ENCODE results near the gene PICK1.
"Not testable (repeated sequence)": the region's sequence is repeated elsewhere in the genome, so short reads cannot be mapped to it uniquely, and the experiment has no call there.

The PICK1 gene

DNA sequence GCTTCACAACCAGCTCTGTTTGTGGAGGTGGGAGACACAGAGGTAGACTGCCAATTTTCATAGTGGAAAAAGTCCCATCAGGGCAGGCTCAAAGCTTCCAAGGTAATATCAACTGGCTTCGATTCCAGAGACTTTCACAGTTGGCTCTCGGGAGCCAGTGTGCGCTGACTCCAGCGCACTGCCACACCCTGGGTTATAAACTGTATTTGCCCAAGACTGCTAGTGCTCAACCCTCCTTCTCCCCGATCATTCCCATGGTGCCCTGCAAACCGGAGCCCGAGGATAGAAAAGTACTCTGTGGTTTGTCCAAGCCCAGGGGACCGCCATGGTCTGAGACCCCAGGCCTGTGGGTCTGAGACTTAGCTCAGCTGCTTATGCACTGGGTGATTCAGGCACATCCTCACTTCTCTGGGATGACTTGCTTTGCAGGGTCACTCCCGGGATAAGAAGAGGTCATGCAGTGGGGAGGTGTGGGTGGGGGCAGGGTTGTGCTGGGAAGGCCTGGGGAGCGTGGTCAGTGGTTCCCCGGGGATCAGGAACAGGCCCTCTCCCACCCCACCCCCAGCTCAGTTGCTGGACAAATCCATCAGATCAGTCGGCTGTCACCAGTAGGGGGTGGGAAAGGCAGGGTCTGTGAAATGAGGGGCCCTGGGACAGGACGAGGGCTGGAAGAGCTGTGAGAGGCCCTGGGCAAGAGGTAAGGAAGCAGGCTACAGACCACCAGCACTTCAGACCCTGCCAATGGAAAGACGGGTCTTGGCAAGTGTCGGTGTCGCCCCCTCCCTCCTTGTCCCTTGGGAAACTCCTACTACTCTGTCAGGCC lies 26.7 kb upstream of the PICK1 start:
- no peak for DNase-seq (ENCODE audit: low read depth in 3 of 3, low spot score in 1 of 3)

DNA sequence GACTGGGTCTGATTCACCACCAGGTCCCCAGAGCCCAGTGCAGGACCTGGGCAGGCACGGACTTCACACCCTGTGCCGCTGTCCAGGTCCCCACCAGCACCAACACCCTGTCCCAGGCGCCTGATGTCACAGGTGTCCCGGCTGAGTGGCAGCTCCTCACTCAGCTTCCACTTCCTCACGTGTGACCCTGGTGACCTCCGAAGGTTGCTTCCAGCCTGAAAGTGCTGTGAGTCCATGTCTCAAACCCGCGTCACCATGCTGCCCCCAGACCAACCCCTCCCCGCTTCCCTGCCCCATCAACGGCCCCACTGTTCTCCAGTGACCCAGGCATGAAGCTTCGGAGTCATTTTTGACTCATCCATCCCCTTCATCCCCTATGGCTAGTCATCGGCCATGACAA lies 25.7 kb upstream of the PICK1 start:
- no peak for DNase-seq (ENCODE audit: low read depth in 3 of 3, low spot score in 1 of 3)

DNA sequence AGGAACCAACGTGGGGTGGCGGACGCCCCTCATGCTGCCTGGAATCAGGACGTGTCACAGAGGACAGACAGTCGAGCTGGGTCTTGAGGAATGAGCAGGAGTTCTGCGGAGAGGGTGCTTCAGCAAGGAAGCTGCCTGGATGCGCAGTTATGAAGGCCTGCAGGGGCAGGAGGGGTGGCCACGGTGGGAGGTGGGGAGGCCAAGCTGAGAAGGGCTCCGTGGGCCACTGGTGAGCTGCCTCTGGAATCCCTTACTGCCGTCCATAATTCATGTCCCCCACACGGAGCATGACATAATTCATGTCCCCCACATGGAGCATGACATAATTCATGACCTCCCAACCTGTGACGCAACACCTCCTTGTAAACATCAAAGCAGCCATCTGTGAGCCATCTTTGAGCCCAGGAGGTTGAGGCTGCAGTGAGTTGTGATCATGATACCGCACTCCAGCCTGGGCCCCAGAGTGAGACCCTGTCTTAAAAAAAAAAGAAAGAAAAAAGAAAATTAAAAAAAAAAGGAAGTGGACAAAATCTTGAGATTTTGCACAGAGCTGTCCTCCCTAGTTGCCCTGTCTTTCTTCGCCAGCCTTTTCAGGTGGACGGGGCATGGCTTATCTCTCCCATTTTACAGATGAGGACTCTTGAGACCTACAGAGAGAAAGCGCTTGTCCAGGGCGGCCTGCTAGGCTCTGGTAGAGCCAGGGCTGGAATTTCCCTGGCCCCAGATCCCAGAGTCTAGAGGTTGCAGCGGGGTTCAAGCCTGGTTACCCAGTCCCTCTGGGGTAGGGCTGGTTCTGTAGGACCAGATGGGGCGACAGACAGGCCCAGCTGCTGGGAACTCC lies 24.3 kb upstream of the PICK1 start:
- DNase-seq (ENCODE audit: low read depth in 3 of 3, low spot score in 1 of 3) = no peak

DNA sequence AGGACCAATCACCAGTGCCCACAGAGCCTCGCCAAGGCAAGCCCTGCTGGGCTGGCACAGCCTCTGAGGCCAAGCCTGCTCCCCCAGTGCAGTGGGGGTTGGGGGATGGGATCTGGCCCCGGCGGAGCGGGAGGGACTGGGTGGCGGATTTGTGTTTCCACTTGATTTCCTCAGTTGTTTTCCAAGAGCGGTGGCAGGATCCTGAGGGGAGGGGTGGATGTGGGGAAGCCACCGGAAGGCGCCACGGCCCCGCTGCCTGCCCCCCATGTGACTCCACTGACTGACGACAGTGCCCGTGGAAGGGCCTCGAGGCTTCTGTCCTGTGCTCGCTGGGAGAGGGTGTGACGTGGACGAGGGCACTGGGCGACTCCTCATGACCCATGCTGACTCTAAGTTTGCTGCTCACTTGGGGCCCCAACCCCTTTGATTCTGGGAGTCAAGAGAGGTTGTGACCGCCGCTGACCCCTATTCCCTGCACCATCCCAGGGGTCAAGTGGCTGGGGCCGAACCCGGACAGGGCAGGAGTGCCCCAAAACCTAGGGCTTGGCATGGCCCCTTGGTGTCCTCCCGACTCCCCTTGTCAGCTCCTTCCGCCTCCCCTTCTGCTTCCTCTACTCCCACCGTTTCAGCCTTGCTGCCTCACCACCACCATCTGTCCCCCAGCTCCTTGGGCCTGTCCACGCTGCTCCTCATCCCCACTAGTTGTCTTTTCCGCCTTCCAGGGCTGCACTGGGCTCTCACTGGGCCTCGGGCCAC lies 23.5 kb upstream of the PICK1 start:
- DNase-seq (ENCODE audit: low read depth in 3 of 3, low spot score in 1 of 3) = no peak

DNA sequence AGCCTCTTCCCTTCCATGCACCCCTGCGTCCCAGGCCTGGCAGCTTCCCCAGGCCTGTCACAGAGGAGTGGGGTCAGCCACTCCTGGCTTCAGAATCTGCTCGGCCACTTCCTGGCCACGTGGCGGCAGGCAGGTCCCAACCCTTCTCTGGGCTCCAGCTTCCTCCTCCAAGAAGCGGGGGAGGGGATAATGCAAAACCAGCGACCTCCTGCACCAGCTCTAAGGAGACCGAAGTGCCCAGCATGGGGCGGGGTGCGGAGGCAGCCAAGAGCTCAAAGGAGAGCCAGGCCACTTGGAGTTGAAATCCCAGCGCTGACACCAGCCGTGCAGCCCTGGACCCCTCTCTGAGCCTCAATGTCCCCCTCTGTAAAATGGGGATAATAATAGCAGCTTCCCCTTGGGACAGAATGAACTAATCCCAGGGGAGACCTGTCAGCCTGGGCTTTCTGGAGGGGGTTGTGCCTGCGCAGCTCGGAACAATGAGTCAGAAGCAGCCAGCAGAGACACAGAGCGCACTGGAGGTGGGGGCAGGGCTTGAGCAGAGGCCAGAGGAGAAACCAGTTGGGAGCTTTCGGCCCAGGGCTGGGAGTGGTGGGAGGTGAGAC lies 22.8 kb upstream of the PICK1 start:
- DNase-seq (ENCODE audit: low read depth in 3 of 3, low spot score in 1 of 3) = no peak

DNA sequence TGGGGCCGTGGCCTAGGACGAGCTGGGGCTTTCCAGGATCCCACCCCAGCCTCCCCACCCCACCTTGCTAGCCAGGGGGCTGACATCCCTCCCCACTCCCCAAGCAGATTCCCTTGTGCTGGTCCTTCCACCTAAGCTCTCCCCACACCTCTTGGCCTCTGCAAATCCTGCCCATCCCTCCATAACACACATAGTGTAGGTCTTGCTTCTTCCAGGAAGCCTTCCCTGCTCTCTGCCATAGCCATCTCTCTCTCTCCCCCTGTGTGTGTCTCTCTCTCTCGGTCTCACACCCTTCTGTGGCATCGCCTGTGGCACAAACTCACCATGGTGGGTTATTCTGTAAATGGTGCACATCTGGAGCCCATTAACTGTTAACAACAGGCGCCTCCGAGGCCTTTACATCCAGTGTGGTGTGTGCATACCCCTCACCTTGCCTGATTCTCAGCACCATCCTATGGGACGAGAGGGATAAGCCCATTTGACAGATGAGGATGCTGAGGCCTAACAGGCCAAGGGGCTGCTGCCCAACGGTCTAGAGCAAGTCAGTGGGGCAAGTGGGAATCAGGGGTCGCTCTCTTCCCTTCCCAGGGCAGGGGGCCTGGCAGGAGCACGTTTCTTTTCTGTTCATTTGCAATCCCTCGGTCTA lies 22.2 kb upstream of the PICK1 start:
- no peak for DNase-seq (ENCODE audit: low read depth in 3 of 3, low spot score in 1 of 3)

DNA sequence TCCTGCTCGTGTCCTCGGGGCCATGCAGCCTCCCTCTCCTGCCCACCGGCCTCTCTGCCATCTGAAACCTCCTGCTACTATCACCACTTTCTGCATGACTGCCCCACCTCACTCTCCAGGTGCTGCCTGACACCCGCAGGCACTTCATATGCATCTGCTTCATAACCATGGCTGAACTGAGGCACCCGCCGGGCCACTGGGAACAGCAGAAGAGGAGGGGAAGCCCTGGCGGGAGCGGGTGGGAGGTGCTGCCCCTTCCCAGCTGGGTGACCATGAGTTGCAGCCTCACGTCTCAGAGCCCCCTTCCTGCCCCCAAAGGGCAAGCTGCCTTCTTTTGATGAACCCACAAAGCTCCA lies 21.7 kb upstream of the PICK1 start:
- DNase-seq (ENCODE audit: low read depth in 3 of 3, low spot score in 1 of 3) = no peak

DNA sequence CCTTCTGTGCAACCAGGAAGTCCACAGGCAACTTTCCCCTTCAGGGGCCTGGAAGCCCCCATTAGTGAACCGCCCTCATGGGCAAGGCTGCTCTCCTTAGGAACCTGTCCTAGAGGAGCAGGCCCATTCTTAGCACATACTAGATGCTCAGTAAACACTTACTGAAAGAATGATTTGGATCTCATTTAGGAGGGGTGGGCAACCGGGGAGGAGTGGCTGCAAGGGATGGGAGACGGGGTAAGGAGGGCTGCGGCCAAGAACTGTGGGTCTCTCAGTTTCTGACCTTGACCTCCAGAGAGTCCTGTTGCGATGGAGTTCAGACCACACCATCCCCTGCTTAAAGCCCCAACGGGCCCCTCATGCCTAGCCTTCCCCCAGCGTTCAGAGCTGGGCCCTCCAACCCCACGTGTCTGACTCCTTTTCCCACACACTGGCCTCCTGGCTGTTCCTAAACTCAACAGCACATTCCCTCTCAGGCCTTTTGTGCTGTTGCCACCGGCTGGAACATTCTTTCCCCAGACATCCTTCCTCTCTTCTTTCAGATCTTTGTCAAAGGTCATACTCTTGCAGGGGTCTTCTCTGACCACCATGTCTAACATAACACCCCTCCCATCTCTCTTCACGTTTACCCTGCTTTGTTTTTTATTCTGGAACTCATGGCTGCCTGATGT lies 20.7 kb upstream of the PICK1 start:
- DNase-seq (ENCODE audit: low read depth in 3 of 3, low spot score in 1 of 3) = no peak

DNA sequence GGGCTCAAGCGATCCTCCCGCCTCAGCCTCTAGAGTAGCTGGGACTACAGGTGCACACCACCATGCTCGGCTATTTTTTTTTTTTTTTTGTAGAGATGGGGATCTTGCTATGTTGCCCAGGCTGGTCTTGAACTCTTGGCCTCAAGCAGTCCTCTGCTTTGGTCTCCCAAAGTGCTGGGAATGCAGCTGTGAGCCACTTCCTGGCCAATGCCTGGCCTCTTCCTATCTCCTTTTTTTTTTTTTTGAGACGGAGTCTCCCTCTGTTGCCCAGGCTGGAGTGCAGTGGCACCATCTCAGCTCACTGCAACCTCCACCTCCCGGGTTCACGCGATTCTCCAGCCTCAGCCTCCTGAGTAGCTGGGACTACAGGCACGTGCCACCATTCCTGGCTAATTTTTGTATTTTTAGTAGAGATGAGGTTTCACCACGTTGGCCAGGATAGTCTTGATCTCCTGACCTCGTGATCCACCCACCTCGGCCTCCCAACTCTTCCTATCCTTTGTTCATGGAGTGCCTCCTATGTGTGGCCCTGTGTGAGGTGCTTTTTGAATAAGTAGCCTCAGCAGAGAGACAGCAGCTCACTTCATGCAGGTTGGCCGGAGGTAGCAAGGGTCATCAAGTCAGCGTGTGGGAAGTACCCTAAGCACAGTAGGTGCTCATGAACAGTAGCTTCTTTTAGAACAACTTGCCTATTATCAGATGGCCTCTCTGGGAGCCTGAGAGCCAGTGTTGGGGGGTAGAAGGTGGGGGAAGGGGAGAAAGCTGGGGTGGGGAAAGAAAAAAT lies 19.6 kb upstream of the PICK1 start:
- DNase-seq (ENCODE audit: low read depth in 3 of 3, low spot score in 1 of 3) = not testable (repeated sequence)

DNA sequence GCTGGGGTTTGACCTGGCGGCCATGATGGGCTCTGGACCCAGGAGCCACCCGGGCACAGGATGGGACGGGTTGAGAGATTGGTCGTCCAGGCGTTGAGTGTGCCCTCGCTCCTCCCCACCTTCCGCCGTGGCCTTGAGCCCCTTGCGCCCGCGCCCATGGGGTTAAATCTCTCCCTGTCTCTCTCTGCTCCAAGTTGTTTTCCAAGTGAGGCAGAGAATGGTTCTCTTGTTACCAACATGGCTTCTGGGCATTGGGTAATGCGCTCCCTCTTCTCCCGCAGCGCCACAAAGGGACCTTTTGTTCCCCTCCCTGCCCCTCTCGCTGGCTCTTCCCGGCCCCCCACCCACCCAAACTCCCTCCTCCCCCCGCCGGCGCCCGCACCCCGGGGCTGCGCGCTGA lies 18.8 kb upstream of the PICK1 start:
- DNase-seq (ENCODE audit: low read depth in 3 of 3, low spot score in 1 of 3) = no peak

DNA sequence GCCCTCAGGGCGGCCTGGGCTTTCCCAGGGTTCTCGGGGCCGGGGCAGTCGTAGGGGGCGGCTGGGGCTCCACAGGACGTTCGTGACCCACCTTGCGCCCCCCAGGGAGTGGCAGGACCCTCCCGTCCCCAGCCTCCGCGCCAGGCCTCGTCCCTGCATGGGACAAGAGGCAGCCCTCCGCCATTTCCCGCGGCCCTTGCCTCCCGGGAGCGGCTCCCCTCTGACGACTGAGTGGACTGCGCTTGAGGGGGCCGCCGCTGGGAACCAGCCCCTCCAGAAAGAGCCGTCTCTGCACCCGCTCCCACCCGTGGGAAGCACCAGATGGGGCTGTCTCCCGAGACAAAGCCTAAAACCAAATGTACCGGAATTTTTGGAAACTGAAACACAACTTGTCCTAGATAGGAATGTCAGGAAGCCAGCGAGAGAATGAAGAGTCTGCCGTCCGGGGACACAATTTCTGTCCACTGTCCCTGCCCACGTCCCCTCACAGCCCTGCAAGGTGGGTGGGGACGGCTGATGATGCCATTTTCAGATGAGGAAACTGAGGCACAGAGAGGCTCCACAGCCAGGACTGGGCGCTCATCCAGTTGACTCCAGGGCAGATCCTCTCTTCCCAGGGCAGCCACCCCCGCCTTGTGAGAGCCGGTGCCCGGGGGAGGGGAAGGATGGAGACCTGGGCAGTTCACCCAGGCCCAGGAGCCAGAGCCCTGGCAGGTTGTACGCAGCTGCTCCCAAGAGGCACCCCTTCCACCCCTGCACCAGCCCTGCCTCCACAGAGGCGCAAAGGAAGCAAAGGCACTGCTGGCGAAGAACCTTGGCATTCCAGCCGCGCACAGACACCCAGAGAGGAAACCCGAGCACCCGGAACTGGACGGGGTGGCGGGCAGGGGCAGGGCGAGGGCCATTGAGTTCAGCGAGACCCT lies 18.1 kb upstream of the PICK1 start:
- no peak for DNase-seq (ENCODE audit: low read depth in 3 of 3, low spot score in 1 of 3)

DNA sequence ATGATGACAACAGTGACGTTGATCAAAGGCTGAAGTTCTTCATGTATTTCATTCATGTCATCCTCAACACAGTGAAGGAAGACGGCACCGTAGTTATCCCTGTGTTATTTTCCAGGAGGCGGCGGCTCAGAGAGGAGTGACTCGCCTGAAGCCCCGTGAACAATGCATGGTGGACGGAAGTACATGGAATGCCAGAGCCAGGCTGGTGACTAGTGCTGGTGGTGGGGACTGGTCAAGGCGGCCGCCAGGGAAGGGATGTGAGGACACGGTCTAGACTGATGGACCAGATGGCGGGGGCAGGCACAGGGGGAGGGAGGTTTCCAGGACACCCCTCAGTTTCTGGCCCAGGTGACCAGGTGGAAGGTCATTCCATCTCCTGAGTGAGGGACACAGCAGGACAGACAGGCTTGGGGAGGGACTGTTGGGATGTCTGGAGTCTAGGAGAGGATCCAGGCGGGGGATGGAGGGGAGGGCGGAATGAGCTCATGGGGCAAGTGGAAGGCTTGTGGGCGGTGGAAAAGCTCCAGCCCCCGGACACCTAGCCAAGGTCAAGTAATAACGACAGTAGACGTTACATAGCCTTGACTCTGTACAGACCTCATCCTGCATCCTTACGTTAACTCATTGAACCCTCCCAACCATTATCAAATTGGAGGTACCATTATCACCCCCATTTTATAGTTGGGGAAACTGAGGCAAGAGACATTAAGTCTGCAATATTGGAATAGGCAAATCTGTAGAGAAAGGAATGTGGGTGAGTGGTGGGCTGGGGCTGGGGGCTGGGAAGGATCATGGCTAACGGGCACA lies 16.0 kb upstream of the PICK1 start:
- DNase-seq (ENCODE audit: low read depth in 3 of 3, low spot score in 1 of 3) = no peak

DNA sequence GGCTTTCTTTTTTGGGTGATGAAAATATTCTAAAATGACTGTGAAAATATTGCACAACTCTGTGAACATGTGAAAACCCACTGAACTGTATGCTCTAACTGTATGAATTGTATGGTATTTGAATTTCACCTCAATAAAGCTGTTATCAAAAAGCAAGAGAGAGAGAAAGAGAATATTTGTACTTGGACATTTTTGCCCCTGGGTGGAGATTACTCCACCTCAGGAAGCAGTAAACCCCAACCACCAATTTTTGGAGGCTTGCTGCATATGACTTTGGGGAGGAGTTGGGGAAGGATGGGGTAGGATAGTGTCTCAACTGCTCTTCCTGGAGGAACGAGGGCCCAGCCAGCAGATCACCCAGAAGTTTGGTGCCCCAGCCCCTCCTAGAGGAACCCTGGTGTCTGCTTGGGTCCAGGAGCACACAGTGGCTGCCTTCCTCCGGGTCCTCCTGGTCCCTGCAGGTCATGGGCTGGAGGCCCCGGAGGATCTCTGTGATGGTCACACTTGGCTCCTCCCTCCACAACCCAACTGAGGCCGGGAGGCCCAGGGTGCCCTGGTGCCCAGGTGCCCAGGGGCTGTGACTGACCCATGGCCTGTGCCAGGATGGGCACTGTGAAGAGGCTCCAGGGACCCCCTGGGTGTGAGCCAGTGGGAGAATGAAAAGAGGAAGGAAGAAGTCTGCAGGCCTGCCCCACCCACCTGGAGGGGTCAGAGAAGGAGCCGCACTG lies 15.3 kb upstream of the PICK1 start:
- DNase-seq (ENCODE audit: low read depth in 3 of 3, low spot score in 1 of 3) = no peak

DNA sequence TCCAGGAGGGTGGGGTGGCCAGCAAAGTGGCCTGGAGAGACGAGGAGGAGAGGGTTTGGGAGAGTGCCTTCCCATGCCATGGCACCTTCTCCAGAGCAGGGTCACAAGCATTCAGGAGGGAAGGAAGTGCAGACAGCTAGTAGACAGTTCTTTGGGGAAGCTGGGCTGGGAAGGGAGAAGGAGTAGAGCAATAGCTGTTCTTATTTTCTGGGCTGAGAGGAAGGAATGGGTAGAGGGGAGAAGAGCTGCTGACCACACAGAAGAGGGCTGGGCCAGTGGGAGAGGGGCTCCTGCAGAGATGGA lies 14.8 kb upstream of the PICK1 start:
- no peak for DNase-seq (ENCODE audit: low read depth in 3 of 3, low spot score in 1 of 3)

DNA sequence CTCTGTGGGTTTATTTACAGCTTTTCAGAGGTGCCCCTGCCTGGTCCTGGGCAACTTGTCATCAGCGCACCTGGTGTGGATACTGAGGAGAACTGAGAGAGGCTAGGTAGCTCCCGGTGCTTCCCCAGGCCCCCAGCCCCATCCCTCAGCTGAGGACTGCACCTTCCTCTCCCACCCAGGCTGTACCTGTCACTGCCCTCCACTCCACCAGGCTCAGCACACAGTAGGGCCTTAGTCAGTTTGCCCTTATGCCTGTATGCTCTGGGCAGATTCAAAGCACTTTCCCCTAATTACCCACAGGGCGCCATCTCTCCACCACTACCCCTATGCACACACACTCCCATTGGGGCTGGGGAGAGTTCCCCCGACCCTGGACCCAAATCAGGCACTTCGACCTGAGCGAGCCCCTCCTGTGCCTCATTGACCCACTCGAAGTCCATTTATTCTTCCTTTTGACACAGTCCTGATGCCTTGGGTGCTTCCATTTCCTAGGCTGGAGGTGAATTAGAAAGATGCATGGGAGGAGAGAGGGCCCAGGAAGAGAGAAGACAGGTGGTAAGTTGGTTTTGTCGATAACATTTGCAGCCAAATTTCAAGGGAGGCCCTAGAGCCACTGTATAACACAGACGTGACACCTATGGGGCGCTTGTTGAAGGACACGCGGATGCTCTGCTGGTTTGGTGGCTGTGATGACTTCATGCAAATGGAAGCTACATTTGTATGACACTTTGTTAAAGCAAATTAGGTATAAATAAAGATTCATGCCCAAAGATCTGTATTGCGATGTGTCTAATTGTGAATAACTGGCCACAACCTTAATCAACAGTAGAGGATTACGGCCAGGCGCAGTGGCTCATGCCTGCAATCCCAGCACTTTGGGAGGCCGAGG lies 13.8 kb upstream of the PICK1 start:
- no peak for DNase-seq (ENCODE audit: low read depth in 3 of 3, low spot score in 1 of 3)

DNA sequence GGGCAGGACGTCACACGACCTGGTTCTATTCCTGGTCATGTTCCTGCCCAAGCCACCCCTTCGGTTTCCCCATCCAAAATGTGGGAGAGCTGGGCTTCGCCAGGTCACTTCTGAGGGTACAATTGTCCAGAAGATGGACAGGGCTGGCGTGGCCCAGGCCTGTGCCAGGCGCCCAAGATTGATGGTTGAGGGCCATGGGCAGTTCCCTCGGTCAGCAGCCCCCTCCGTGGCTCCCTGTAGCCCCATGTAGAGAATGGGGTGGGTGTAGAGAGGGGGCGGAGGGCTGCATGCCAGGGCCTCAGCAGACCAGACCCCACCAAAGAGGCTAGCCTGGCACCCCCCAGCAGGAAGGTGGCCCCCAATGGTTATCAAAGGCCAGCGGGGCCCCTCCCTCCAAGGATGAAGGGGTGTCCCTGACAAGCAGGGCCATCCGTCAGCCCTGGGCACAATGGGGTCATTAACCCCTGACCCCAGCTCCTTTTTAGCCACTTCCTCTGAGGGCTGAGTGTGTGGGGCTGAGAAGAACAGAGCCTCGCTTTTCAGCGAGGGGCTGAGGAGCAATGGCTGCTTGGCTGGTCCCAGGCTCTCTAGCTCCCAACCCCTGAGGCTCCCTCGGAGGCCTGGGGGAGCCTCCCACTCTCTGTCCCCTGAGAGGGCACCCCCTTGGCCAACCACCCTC lies 11.0 kb upstream of the PICK1 start:
- DNase-seq (ENCODE audit: low read depth in 3 of 3, low spot score in 1 of 3) = no peak

Measured in stimulated activated CD4-positive, alpha-beta T cell treated with anti-CD3 and anti-CD28 coated beads, TNF-alpha, amount 100 ng/mL, for 1 hour (primary cell).